GM23248 (cell line): ENCODE measurements around the gene MPZL1. TPM values are rescaled to one million over a fixed set of nuclear protein-coding genes. Genes with fewer than 3 reads are reported as not detected.

Experiments used
- DNase-seq: peaks from one replicate; pipeline ENCODE4 v3.0.0-alpha.2; 2015
- H2AFZ ChIP-seq: fragments of 200-600 bp; sonication (generic); 2 replicates; pipeline ENCODE4 v1.6.1; 2016; ENCODE audit warnings: antibody characterized with exemption
- H3F3A ChIP-seq: fragments of 200-600 bp; sonication (generic); 2 replicates; pipeline ENCODE4 v1.6.1; 2016; ENCODE audit warnings: mild to moderate bottlenecking, antibody characterized with exemption, mixed run types; ENCODE audit not compliant: insufficient read depth
- H3K27ac ChIP-seq: fragments of 200-600 bp; sonication (generic); 2 replicates; pipeline ENCODE4 v1.5.1; 2016; ENCODE audit warnings: mild to moderate bottlenecking
- H3K27me3 ChIP-seq: fragments of 200-600 bp; sonication (generic); replicated peaks from 2 replicates; pipeline ENCODE4 v1.6.1; 2016; ENCODE audit warnings: mild to moderate bottlenecking; ENCODE audit not compliant: insufficient read depth
- H3K36me3 ChIP-seq: fragments of 200-600 bp; sonication (generic); 2 replicates; pipeline ENCODE4 v1.6.1; 2016; ENCODE audit warnings: low read depth, mild to moderate bottlenecking
- H3K4me1 ChIP-seq: fragments of 200-600 bp; sonication (generic); 2 replicates; pipeline ENCODE4 v1.6.1; 2016; ENCODE audit warnings: mild to moderate bottlenecking; ENCODE audit not compliant: insufficient read depth
- H3K4me2 ChIP-seq: fragments of 200-600 bp; sonication (generic); one replicate; pipeline ENCODE4 v1.6.1; 2016; ENCODE audit warnings: mild to moderate bottlenecking; ENCODE audit not compliant: unreplicated experiment
- H3K4me3 ChIP-seq: fragments of 200-600 bp; sonication (generic); 2 replicates; pipeline ENCODE4 v1.5.1; 2016; ENCODE audit warnings: mild to moderate bottlenecking
- H3K79me2 ChIP-seq: fragments of 200-600 bp; sonication (generic); 2 replicates; pipeline ENCODE4 v1.6.1; 2016; ENCODE audit warnings: mild to moderate bottlenecking; ENCODE audit not compliant: insufficient read depth
- H3K9ac ChIP-seq: fragments of 200-600 bp; sonication (generic); 2 replicates; pipeline ENCODE4 v1.6.1; 2016; ENCODE audit warnings: mild to moderate bottlenecking
- H3K9me2 ChIP-seq: fragments of 200-600 bp; sonication (generic); 2 replicates; pipeline ENCODE4 v1.6.1; 2016; ENCODE audit warnings: mixed run types, mild to moderate bottlenecking, moderate library complexity; ENCODE audit not compliant: insufficient read depth
- H3K9me3 ChIP-seq: fragments of 200-600 bp; sonication (generic); one replicate; pipeline ENCODE4 v1.6.1; 2017; ENCODE audit warnings: low read depth
- H4K20me1 ChIP-seq: fragments of 200-600 bp; sonication (generic); 2 replicates; pipeline ENCODE4 v1.6.0; 2016; ENCODE audit not compliant: insufficient read depth
- EZH2 ChIP-seq: fragments of 200-600 bp; sonication (generic); IDR thresholded peaks from 2 replicates; pipeline ENCODE4 v1.6.1; 2018; ENCODE audit warnings: antibody characterized with exemption, mild to moderate bottlenecking; ENCODE audit not compliant: insufficient read depth, poor library complexity, severe bottlenecking
- EZH2phosphoT487 ChIP-seq: fragments of 200-600 bp; sonication (generic); IDR thresholded peaks from 2 replicates; pipeline ENCODE4 v1.6.1; 2018; ENCODE audit warnings: antibody characterized with exemption, moderate library complexity, mild to moderate bottlenecking, low read depth; ENCODE audit not compliant: insufficient read depth
- WGBS, 2 experiments: methylation state at CpG; one replicate each; pipeline ENCODE4 v1.1.6; 2015 to 2017; ENCODE audit warnings: low lambda C conversion rate in 2 of 2, low coverage in 1 of 2; ENCODE audit errors: missing lambda C conversion rate in 2 of 2; 5-methylcytosine and 5-hydroxymethylcytosine counted together
- in situ Hi-C: fragments of 300-500 bp; cut with MboI; formaldehyde crosslinking; loops from 2 replicates; pipeline ENCODE4 v1.15.0; 2020
- polyA plus RNA-seq: library from polyadenylated mRNA; unstranded; fragments of >200 nt; fragmentation: Nextera tagmentation; extraction: Ambion mirVana; gene quantifications from 2 replicates; pipeline ENCODE4 v1.2.1, GENCODE V29; 2016
- total RNA-seq: library from RNA; depleted of rRNA; stranded (reverse); fragments of >200 nt; shearing (Covaris generic); gene quantifications from 2 replicates; pipeline ENCODE4 v1.2.3, GENCODE V29; 2014

Gene MPZL1
- total and polyA plus RNA-seq, 2 experiments from 2014 or later, result 144 to 284 TPM

DNA sequence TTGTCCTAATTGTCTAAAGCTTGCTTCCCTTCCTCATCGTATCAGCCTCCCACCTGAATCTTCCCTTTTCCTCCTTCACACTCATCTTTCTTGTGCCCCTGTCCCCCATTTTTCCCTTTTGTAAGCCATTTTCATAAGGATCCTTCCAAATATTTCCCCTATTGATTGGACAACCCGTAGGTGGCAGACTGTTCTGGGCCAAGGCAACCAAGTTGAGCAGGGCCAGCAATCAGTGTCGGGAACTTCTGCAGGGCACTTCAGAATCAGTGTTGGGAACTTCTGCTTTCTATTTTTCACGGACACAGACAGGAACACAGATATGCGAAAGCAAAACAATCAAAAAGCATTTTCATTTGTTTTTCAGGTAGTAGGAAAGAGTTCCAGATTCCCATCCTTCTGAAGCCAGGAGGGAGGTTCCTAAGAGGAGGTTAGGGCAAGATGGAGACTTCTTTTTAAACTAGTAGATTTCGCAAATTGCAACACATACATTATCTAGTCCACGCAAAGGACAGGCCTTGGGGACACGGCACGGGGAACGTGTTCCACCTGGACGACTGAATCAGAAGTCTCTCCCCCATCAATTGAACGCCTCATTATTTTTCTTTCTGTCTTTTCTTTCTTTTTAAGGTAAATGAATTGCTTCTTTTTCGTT, 691 bp upstream of the MPZL1 start:
- in situ Hi-C loops, result no loop called here
- 4 to 7% methylated on average over 13 of the region's 13 CpGs for WGBS, 2 experiments
- H3K79me2 ChIP-seq, result peaks cover 43% of the 10 kb centered on the region

GRCh38 chr1:167722152-167722869, 529 bp downstream of the MPZL1 start:
- H3K4me3 ChIP-seq, result peak overlapping the region; percentile 98
- H4K20me1 ChIP-seq, result peaks cover 24% of the 10 kb centered on the region
- H3K27me3 ChIP-seq, result no peaks in the 10 kb centered on the region
- peak overlapping the region; percentile 94 for H2AFZ ChIP-seq
- no peaks in the 10 kb centered on the region for H3K9me2 ChIP-seq
- 1 to 2% methylated on average over 33 to 37 of the region's 52 CpGs for WGBS, 2 experiments
- peaks cover 56% of the 10 kb centered on the region for H3K79me2 ChIP-seq
- peaks cover 38% of the 10 kb centered on the region for H3K4me1 ChIP-seq
- H3K4me2 ChIP-seq, result peak overlapping the region; percentile 96
- H3F3A ChIP-seq, result peaks cover 24% of the 10 kb centered on the region
- peak overlapping the region; percentile 90 for H3K27ac ChIP-seq
- in situ Hi-C loops, result no loop called here
- TF ChIP-seq EZH2, result no peak
- TF ChIP-seq EZH2phosphoT487, result no peak
- peak; percentile 81 for DNase-seq
- no peaks in the 10 kb centered on the region for H3K9me3 ChIP-seq
- no peaks in the 10 kb centered on the region for H3K36me3 ChIP-seq
- peak overlapping the region; percentile 93 for H3K9ac ChIP-seq

More for the DNA sequence above, 691 bp upstream of the MPZL1 start:
- peaks cover 25% of the 10 kb centered on the region for H3F3A ChIP-seq
- no peaks in the 10 kb centered on the region for H3K9me3 ChIP-seq
- DNase-seq, result peak; percentile 80
- H3K27me3 ChIP-seq, result no peaks in the 10 kb centered on the region
- H4K20me1 ChIP-seq, result peaks cover 20% of the 10 kb centered on the region
- H2AFZ ChIP-seq, result peak overlapping the region; percentile 94
- peak overlapping the region; percentile 90 for H3K27ac ChIP-seq
- no peak for TF ChIP-seq EZH2phosphoT487
- no peak for TF ChIP-seq EZH2
- H3K36me3 ChIP-seq, result no peaks in the 10 kb centered on the region
- peaks cover 39% of the 10 kb centered on the region for H3K4me1 ChIP-seq
- peak overlapping the region; percentile 96 for H3K4me2 ChIP-seq
- H3K9me2 ChIP-seq, result no peaks in the 10 kb centered on the region
- peak overlapping the region; percentile 93 for H3K9ac ChIP-seq
- H3K4me3 ChIP-seq, result peak overlapping the region; percentile 98

GRCh38 chr1:167722870-167723251, 1.1 kb downstream of the MPZL1 start:
- Histone ChIP-seq H3F3A (peaks cover 24% of the 10 kb centered on the region), H4K20me1 (peaks cover 24% of the 10 kb centered on the region), H3K4me2 (peak overlapping the region; percentile 96), H3K9ac (peak overlapping the region; percentile 93), H3K36me3 (no peaks in the 10 kb centered on the region), H3K4me3 (peak overlapping the region; percentile 98), H3K9me3 (no peaks in the 10 kb centered on the region), H3K9me2 (no peaks in the 10 kb centered on the region), H2AFZ (peak overlapping the region; percentile 94), H3K27ac (peak overlapping the region; percentile 90), H3K79me2 (peaks cover 61% of the 10 kb centered on the region), H3K4me1 (peaks cover 35% of the 10 kb centered on the region), H3K27me3 (no peaks in the 10 kb centered on the region)
- 4% methylated on average over 4 of the region's 4 CpGs for WGBS, 2 experiments
- no peak for TF ChIP-seq EZH2phosphoT487
- TF ChIP-seq EZH2, result no peak
- in situ Hi-C loops, result no loop called here
- peak; percentile 26 for DNase-seq

GRCh38 chr1:167723707-167724323, 2.0 kb downstream of the MPZL1 start:
- Histone ChIP-seq H3K27me3 (no peaks in the 10 kb centered on the region), H3K4me1 (peaks cover 35% of the 10 kb centered on the region), H4K20me1 (peaks cover 28% of the 10 kb centered on the region), H3K9me2 (no peaks in the 10 kb centered on the region), H2AFZ (no peak overlapping the region), H3K4me3 (peak overlapping the region; percentile 98), H3K9ac (peak overlapping the region; percentile 93), H3K9me3 (no peaks in the 10 kb centered on the region), H3K36me3 (peaks cover 4% of the 10 kb centered on the region; the same call in 1 of the 2 replicates), H3K79me2 (peaks cover 71% of the 10 kb centered on the region), H3K4me2 (peak overlapping the region; percentile 96), H3F3A (peaks cover 30% of the 10 kb centered on the region), H3K27ac (no peak overlapping the region)
- no peak for TF ChIP-seq EZH2
- TF ChIP-seq EZH2phosphoT487, result no peak
- no peak for DNase-seq
- 62 to 66% methylated on average over 2 of the region's 2 CpGs for WGBS, 2 experiments
- in situ Hi-C loops, result no loop called here
